NCI-H2171 treated with DMSO at 0.1 percent for 48 hours (cell line): ENCODE results near the gene EEF2.
"Not testable (repeated sequence)": the region's sequence is repeated elsewhere in the genome, so short reads cannot be mapped to it uniquely, and the experiment has no call there.

Experiments
- DNase-seq: peaks from one replicate; lab custom pipeline; 2025; lab: John Stamatoyannopoulos, UW

The EEF2 gene

GRCh38 chr19:3968556-3969434 lies 16.5 kb downstream of the EEF2 start:
- no peak for DNase-seq

GRCh38 chr19:3967983-3968382 lies 17.3 kb downstream of the EEF2 start:
- not testable (repeated sequence) for DNase-seq

GRCh38 chr19:3966051-3967017 lies 18.9 kb downstream of the EEF2 start:
- peak; percentile 31 for DNase-seq

- DNase-seq = no peak
These were observed 20.7 kb downstream of the EEF2 start for GRCh38 chr19:3964256-3965194.

GRCh38 chr19:3963458-3964255 lies 21.6 kb downstream of the EEF2 start:
- DNase-seq = no peak

GRCh38 chr19:3961007-3961406 lies 24.3 kb downstream of the EEF2 start:
- DNase-seq = no peak

GRCh38 chr19:3959766-3960131 lies 25.5 kb downstream of the EEF2 start:
- DNase-seq = no peak

- DNase-seq = no peak
These were observed 26.2 kb downstream of the EEF2 start for GRCh38 chr19:3958836-3959765.

- no peak for DNase-seq
These were observed 29.6 kb downstream of the EEF2 start for GRCh38 chr19:3955688-3956087.

GRCh38 chr19:3955276-3955675 lies 30.0 kb downstream of the EEF2 start:
- not testable (repeated sequence) for DNase-seq

- no peak for DNase-seq
These were observed 31.2 kb downstream of the EEF2 start for GRCh38 chr19:3954107-3954506.

GRCh38 chr19:3952755-3953276 lies 32.4 kb downstream of the EEF2 start:
- not testable (repeated sequence) for DNase-seq

GRCh38 chr19:3950871-3951861 lies 34.1 kb downstream of the EEF2 start:
- DNase-seq = peak; percentile 80

- no peak for DNase-seq
These were observed 35.0 kb downstream of the EEF2 start for GRCh38 chr19:3949997-3950859.

- no peak for DNase-seq
These were observed 36.0 kb downstream of the EEF2 start for GRCh38 chr19:3949294-3949693.

GRCh38 chr19:3947316-3947933 lies 37.8 kb downstream of the EEF2 start:
- DNase-seq = not testable (repeated sequence)

GRCh38 chr19:3945838-3946237 lies 39.4 kb downstream of the EEF2 start:
- DNase-seq = no peak
